Pancreas (tissue), 10 donors: ENCODE measurements around the gene ANO10. TPM values are rescaled to one million over a fixed set of nuclear protein-coding genes. Genes with fewer than 3 reads are reported as not detected.
"Not testable (repeated sequence)": the region's sequence is repeated elsewhere in the genome, so short reads cannot be mapped to it uniquely, and the experiment has no call there.

Source experiments
- ATAC-seq, 4 donors: fragments of 200-7000 bp; cut with Tn5 transposase; one replicate each; pipeline versions ENCODE4 v1.8.0 to v1.9.1; 2020; ENCODE audit warnings: mild to moderate bottlenecking in 4 of 4, moderate library complexity in 4 of 4
- DNase-seq, 6 donors: peaks; one replicate each; pipeline ENCODE4 v3.0.0-alpha.2; 2020
- FAIRE-seq: peaks from 2 replicates; lab custom pipeline; 2012; peaks lifted over from hg19 to GRCh38; lab: Jason Lieb, UNC
- H3K27ac ChIP-seq, 4 donors: fragments of 200-600 bp; sonication (generic); 1 replicate in 3 of 4; 2 replicates in 1 of 4; pipeline versions ENCODE4 v1.5.0 to v1.8.0; 2020
- H3K27me3 ChIP-seq, 4 donors: fragments of 200-600 bp; one replicate each; pipeline ENCODE4 v1.8.0; 2021
- H3K36me3 ChIP-seq, 3 donors: fragments of 200-600 bp; sonication (generic) in 1 of 3; one replicate each; pipeline versions ENCODE4 v1.5.0 to v1.8.0; 2020 to 2021
- H3K4me1 ChIP-seq, 3 donors: fragments of 200-600 bp; one replicate each; pipeline ENCODE4 v1.8.0; 2021
- H3K4me3 ChIP-seq, 4 donors: fragments of 200-600 bp; sonication (generic) in 2 of 4; one replicate each; pipeline versions ENCODE4 v1.5.0 to v1.8.0; 2020 to 2021
- H3K9me3 ChIP-seq, 4 donors: fragments of 200-600 bp; one replicate each; pipeline ENCODE4 v1.8.0; 2021
- WGBS, 2 donors: extraction: QIAGEN DNeasy Blood & Tissue Kit; methylation state at CpG; one replicate each; pipeline ENCODE4 v1.1.7; 2013; 5-methylcytosine and 5-hydroxymethylcytosine counted together
- intact Hi-C, 3 donors: fragments of 100-400 bp; cut with DNase I; formaldehyde crosslinking; loops; one replicate each; pipeline versions ENCODE4 v1.11.1 to v1.14.2; 2022
- polyA plus RNA-seq, 2 donors: library from polyadenylated mRNA; stranded (reverse); fragments of 200-250 nt; gene quantifications; one replicate each; pipeline ENCODE4 v1.2.3, GENCODE V29; 2013
- total RNA-seq, 6 donors: library from RNA; stranded (reverse); fragmentation: NEBNext Ultra II Directional in 4 of 6; extraction: Animal tissue kit (Norgen Biotek cat#: 25700) in 4 of 6; gene quantifications; one replicate each; pipeline versions ENCODE4 v1.2.1 to v1.2.4, GENCODE V29; 2021 to 2023
- TF ChIP-seq, protein P1 (sequence below), 4 donors: fragments of 200-600 bp; sonication (generic) in 3 of 4; IDR thresholded peaks; one replicate each; pipeline versions ENCODE4 v1.5.0 to v1.8.0; 2021; ENCODE audit warnings: antibody characterized with exemption in 4 of 4
- donor health status: healthy with polysubstance abuse.
- donor health status: DM: no; HTN: no; CAD: no; lungs with moderate emphysema.
- donor health status: DM: no; HTN: no; CAD: no.
- donor health status: control.
- donor health status: control.
- donor health status: Bipolar disorder and iron deficiency.
- donor health status: DM: yes; HTN: yes; CAD: no.
- donor health status: DM: no; HTN: no; CAD: no.
- donor health status: DM: no; HTN: no; CAD: no.
- donor health status: DM: yes; HTN: yes; CAD: no.

The ANO10 gene
- total and polyA plus RNA-seq, 8 donors, result 7.2 to 17.6 (median 10.1) TPM

DNA sequence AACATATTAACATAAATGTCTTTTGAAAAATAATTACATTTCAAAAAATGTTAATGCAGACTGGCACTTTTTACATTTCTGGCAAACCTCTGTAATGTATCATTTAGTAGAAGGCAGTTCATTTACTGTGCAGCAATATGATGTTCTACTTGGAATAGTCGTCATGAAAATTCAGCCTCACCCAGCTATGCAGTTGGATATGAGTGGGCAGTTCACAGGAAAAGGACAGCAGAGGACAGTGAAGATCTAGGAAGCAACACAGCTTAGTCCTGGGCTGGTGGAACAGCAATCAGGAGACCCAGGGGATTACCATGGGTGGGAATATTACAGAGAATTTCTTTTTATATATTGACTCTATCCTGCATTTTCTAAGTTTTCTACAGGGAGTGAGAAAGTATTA is 63.6 kb downstream of the ANO10 start:
- TF ChIP-seq, protein P1, sequence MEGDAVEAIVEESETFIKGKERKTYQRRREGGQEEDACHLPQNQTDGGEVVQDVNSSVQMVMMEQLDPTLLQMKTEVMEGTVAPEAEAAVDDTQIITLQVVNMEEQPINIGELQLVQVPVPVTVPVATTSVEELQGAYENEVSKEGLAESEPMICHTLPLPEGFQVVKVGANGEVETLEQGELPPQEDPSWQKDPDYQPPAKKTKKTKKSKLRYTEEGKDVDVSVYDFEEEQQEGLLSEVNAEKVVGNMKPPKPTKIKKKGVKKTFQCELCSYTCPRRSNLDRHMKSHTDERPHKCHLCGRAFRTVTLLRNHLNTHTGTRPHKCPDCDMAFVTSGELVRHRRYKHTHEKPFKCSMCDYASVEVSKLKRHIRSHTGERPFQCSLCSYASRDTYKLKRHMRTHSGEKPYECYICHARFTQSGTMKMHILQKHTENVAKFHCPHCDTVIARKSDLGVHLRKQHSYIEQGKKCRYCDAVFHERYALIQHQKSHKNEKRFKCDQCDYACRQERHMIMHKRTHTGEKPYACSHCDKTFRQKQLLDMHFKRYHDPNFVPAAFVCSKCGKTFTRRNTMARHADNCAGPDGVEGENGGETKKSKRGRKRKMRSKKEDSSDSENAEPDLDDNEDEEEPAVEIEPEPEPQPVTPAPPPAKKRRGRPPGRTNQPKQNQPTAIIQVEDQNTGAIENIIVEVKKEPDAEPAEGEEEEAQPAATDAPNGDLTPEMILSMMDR (IDR thresholded peaks at IDR 0.05), result no peak
- intact Hi-C loops, result no loop called here
- WGBS, 2 donors, result 67 to 82% methylated on average over 1 of the region's 1 CpG
- FAIRE-seq (no peak), DNase-seq (no peak), ATAC-seq (no peak)
- Histone ChIP-seq H3K9me3 (no peaks in the 10 kb centered on the region), H3K27me3 (no peaks in the 10 kb centered on the region), H3K4me3 (no peak overlapping the region), H3K27ac (no peak overlapping the region), H3K4me1 (no peaks in the 10 kb centered on the region), H3K36me3 (no peaks in the 10 kb centered on the region)

DNA sequence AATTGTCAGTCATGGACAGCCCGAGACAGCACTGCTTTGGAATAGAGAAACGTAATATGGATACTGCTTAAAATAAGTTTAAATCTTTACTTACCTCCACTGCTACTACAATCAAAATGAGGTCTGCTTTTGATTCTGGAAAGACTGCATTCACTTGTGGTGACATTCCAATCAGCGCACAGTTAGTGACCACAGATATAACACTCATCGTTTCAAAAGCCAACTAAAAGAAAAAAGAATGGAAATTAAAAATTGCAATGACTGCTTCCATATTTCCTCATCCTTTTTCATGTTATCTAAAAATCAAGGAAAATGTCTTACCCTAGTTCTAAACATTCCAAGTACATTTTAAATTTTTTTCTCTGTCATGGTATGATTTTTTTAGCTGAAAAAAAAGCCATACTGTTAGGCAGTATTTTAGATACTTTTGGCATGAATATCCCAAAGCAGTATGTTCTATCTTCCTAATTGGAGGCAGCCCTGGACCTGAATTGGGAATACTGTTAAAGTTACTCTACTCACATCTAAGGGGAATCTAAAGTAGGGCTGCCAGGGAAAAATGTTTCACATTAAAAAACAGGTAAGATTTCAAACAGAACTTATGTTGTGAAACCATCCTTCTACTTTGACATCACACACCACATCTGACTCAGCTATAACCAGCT is 72.1 kb downstream of the ANO10 start:
- intact Hi-C loops, result loop anchor here in 1 of 3 donors (10.0 kb wide), 1 partner anchor 645 kb away; no protein-coding TSS in a partner anchor
- Histone ChIP-seq H3K4me1 (no peaks in the 10 kb centered on the region), H3K27me3 (no peaks in the 10 kb centered on the region), H3K27ac (no peak overlapping the region), H3K36me3 (no peaks in the 10 kb centered on the region), H3K4me3 (no peak overlapping the region), H3K9me3 (no peaks in the 10 kb centered on the region)
- DNase-seq, result no peak
- 94 to 95% methylated on average over 4 of the region's 4 CpGs for WGBS, 2 donors
- TF ChIP-seq, protein P1 (IDR thresholded peaks at IDR 0.05), result no peak
- ATAC-seq, result no peak
- no peak for FAIRE-seq

DNA sequence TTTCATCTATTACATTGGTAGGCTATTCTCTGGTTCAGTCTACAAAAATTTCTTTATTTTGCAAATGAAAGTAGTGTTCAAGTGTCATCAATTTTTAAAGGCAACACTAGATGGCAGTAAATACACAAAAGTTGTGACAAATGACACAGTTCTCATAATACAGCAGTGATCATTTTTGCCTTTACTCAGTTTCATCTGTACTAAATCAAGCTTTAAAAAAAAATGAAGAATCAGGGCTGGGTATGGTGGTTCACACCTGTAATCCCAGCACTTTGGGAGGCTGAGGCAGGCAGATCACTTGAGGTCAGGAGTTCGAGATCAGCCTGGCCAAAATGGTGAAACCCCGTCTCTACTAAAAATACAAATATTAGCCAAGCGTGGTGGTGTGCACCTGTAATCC is 77.5 kb downstream of the ANO10 start:
- not testable (repeated sequence) for H3K4me1 ChIP-seq, DNase-seq, H3K9me3 ChIP-seq, H3K36me3 ChIP-seq, H3K4me3 ChIP-seq, H3K27ac ChIP-seq, H3K27me3 ChIP-seq
- intact Hi-C loops, result loop anchor here in 1 of 3 donors (10.0 kb wide), 1 partner anchor 651 kb away; no protein-coding TSS in a partner anchor
- peak; percentile 95 for FAIRE-seq
- TF ChIP-seq, protein P1 (IDR thresholded peaks at IDR 0.05), result peak in 3 of 4 donors; percentile 19 to 45 (median 39)
- WGBS, 2 donors, result 95 to 100% methylated on average over 3 of the region's 3 CpGs
- ATAC-seq, result peak in 3 of 4 donors; percentile 74 to 80 (median 79)

DNA sequence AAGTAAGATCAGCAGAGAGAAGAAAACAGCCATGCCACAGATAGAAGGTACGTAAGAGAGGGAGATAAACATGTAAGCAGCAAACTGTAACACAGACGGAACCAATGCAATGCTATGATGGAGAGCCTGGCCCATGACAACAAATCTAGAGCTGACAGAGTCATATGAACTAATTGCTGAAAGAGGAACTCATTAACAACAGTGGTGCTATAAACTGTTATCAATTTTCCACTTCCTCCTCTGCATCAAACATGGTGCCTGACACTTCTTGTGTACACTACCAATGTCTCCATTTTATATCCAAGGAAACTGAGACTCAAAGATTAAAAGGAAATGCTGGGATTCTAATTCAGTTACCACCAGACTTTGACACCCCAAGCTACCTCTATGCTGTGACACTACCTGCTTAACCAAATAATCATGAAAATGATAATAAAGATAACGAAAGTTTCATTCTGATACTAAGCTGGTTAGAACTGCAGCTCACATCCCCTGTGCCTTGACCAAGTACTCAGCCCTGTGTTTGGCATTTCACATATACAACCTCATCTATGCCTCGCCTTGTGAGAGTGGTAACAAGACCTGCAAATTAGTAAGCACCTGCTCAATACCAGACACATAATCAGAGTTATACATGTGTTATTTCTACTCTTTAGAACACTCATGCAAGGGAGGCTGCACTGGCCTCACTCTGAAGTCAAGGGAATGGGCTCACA is 79.3 kb downstream of the ANO10 start:
- Histone ChIP-seq H3K9me3 (no peaks in the 10 kb centered on the region), H3K36me3 (no peaks in the 10 kb centered on the region), H3K4me3 (no peak overlapping the region), H3K27ac (no peak overlapping the region), H3K4me1 (no peaks in the 10 kb centered on the region), H3K27me3 (no peaks in the 10 kb centered on the region)
- intact Hi-C loops, result loop anchor here in 1 of 3 donors (10.0 kb wide), 1 partner anchor 652 kb away; no protein-coding TSS in a partner anchor
- DNase-seq (no peak), ATAC-seq (no peak), FAIRE-seq (no peak)
- TF ChIP-seq, protein P1 (IDR thresholded peaks at IDR 0.05), result no peak
- WGBS, 2 donors, result 83 to 88% methylated on average over 4 of the region's 4 CpGs
